Liver (tissue), 9 donors: ENCODE results near the gene PPARA. TPM values are rescaled to one million over a fixed set of nuclear protein-coding genes. Genes with fewer than 3 reads are reported as not detected.

ENCODE experiments used
- DNase-seq: peaks from one replicate; pipeline ENCODE4 v3.0.0-alpha.2; 2017; ENCODE audit warnings: low spot score
- H3K27ac ChIP-seq, 2 donors: one replicate each; pipeline ENCODE4 v1.7.0; 2013; ENCODE audit warnings: inconsistent platforms in 2 of 2, low read length in 2 of 2, control low read depth in 1 of 2, low read depth in 1 of 2, mild to moderate bottlenecking in 1 of 2
- H3K27me3 ChIP-seq, 4 donors: one replicate each; pipeline versions ENCODE4 v1.6.1 to v1.7.0; 2013; ENCODE audit warnings: low read length in 3 of 4, inconsistent platforms in 1 of 4, mild to moderate bottlenecking in 1 of 4, moderate library complexity in 1 of 4; ENCODE audit not compliant: control insufficient read depth in 4 of 4, insufficient read depth in 4 of 4
- H3K36me3 ChIP-seq, 4 donors: one replicate each; pipeline versions ENCODE4 v1.6.1 to v1.7.0; 2013; ENCODE audit warnings: low read length in 3 of 4, mild to moderate bottlenecking in 3 of 4, low read depth in 1 of 4, moderate library complexity in 1 of 4; ENCODE audit not compliant: control insufficient read depth in 4 of 4, insufficient read depth in 3 of 4
- H3K4me1 ChIP-seq, 4 donors: one replicate each; pipeline versions ENCODE4 v1.6.1 to v1.7.0; 2013; ENCODE audit warnings: low read length in 3 of 4, mild to moderate bottlenecking in 3 of 4, moderate library complexity in 1 of 4; ENCODE audit not compliant: control insufficient read depth in 4 of 4, insufficient read depth in 4 of 4
- H3K4me3 ChIP-seq, 3 donors: one replicate each; pipeline versions ENCODE4 v1.6.1 to v1.7.0; 2013; ENCODE audit warnings: low read length in 3 of 3, control low read depth in 1 of 3, low read depth in 1 of 3, mild to moderate bottlenecking in 1 of 3
- H3K9ac ChIP-seq, 2 donors: one replicate each; pipeline ENCODE4 v1.7.0; 2013; ENCODE audit warnings: low read length in 2 of 2, mild to moderate bottlenecking in 2 of 2, moderate library complexity in 2 of 2, control low read depth in 1 of 2, low read depth in 1 of 2
- H3K9me3 ChIP-seq, 4 donors: one replicate each; pipeline versions ENCODE4 v1.6.1 to v1.7.0; 2013; ENCODE audit warnings: low read length in 3 of 4; ENCODE audit not compliant: control insufficient read depth in 4 of 4
- ATF3 ChIP-seq: IDR thresholded peaks from 2 replicates; pipeline ENCODE4 v1.6.1; 2016; ENCODE audit warnings: antibody characterized with exemption
- CTCF ChIP-seq: fragments of 150-350 bp; IDR thresholded peaks from 2 replicates; pipeline ENCODE4 v1.5.1; 2017; ENCODE audit warnings: improper control_type of control experiment, low read depth, low read length; ENCODE audit not compliant: missing input control
- EGR1 ChIP-seq, 2 donors: IDR thresholded peaks; 2 replicates each; pipeline ENCODE4 v1.6.1; 2016 to 2018; ENCODE audit warnings: antibody characterized with exemption in 2 of 2, low read depth in 2 of 2
- FOXA1 ChIP-seq: IDR thresholded peaks from 2 replicates; pipeline ENCODE4 v1.6.1; 2016; ENCODE audit warnings: antibody characterized with exemption
- FOXA2 ChIP-seq: IDR thresholded peaks from 2 replicates; pipeline ENCODE4 v1.6.1; 2016; ENCODE audit warnings: antibody characterized with exemption
- GABPA ChIP-seq, 2 donors: IDR thresholded peaks in 1 of 2; conservative IDR thresholded peaks in 1 of 2; 2 replicates each; pipeline ENCODE4 v1.6.1; 2016; ENCODE audit warnings: antibody characterized with exemption in 2 of 2, mild to moderate bottlenecking in 1 of 2, moderate library complexity in 1 of 2
- HNF4A ChIP-seq, 2 donors: conservative IDR thresholded peaks; 2 replicates each; pipeline ENCODE4 v1.6.1; 2016; ENCODE audit warnings: antibody characterized with exemption in 2 of 2, mild to moderate bottlenecking in 2 of 2
- HNF4G ChIP-seq: IDR thresholded peaks from 2 replicates; pipeline ENCODE4 v1.6.1; 2016; ENCODE audit warnings: antibody characterized with exemption
- JUND ChIP-seq, 2 donors: IDR thresholded peaks; 2 replicates each; pipeline ENCODE4 v1.6.1; 2016; ENCODE audit warnings: antibody characterized with exemption in 2 of 2
- MAX ChIP-seq: IDR thresholded peaks from 2 replicates; pipeline ENCODE4 v1.6.1; 2016; ENCODE audit warnings: antibody characterized with exemption
- NR2F2 ChIP-seq: IDR thresholded peaks from 2 replicates; pipeline ENCODE4 v1.6.1; 2016; ENCODE audit warnings: antibody characterized with exemption
- REST ChIP-seq: IDR thresholded peaks from 2 replicates; pipeline ENCODE4 v1.6.1; 2016; ENCODE audit warnings: antibody characterized with exemption, mild to moderate bottlenecking
- RXRA ChIP-seq, 2 donors: IDR thresholded peaks; 2 replicates each; pipeline ENCODE4 v1.6.1; 2017 to 2018; ENCODE audit warnings: antibody characterized with exemption in 2 of 2, mild to moderate bottlenecking in 1 of 2
- SP1 ChIP-seq: IDR thresholded peaks from 2 replicates; pipeline ENCODE4 v1.6.1; 2018; ENCODE audit warnings: antibody characterized with exemption, mild to moderate bottlenecking
- TAF1 ChIP-seq: conservative IDR thresholded peaks from 2 replicates; pipeline ENCODE4 v1.6.1; 2016; ENCODE audit warnings: antibody characterized with exemption, mild to moderate bottlenecking
- YY1 ChIP-seq: IDR thresholded peaks from 2 replicates; pipeline ENCODE4 v1.6.1; 2016; ENCODE audit warnings: antibody characterized with exemption, mild to moderate bottlenecking
- ZBTB33 ChIP-seq: IDR thresholded peaks from 2 replicates; pipeline ENCODE4 v1.6.1; 2016; ENCODE audit warnings: antibody characterized with exemption
- WGBS: extraction: QIAGEN DNeasy Blood & Tissue Kit; methylation state at CpG from one replicate; pipeline ENCODE4 v1.1.7; 2013; 5-methylcytosine and 5-hydroxymethylcytosine counted together
- polyA plus RNA-seq, 2 donors: library from polyadenylated mRNA; stranded (reverse) in 1 of 2; unstranded in 1 of 2; fragments of 200-250 nt in 1 of 2; fragments of >200 nt in 1 of 2; fragmentation: Nextera tagmentation in 1 of 2; extraction: Ambion mirVana in 1 of 2; gene quantifications; one replicate each; pipeline versions ENCODE4 v1.2.1 to v1.2.3, GENCODE V29; 2013 to 2015
- total RNA-seq, 2 donors: library from RNA; depleted of rRNA; stranded (reverse); fragments of >200 nt; gene quantifications; one replicate each; pipeline ENCODE4 v1.2.3, GENCODE V29; 2014
- donor health status: healthy.
- donor health status: healthy.
- donor health status: healthy.
- donor health status: healthy.
- donor health status: healthy.

The PPARA gene
- total and polyA plus RNA-seq, 4 donors = 31.2 to 78.8 (median 41.3) TPM

GRCh38 chr22:46202897-46203600, 52.7 kb downstream of the PPARA start:
- no peaks in the 10 kb centered on the region for H3K9me3 ChIP-seq
- no peak for DNase-seq
- WGBS = 84% methylated on average over 12 of the region's 12 CpGs
- peaks cover 8 to 59% (median 32%) of the 10 kb centered on the region in 4 donors for H3K36me3 ChIP-seq
- no peaks in the 10 kb centered on the region for H3K4me1 ChIP-seq
- H3K4me3 ChIP-seq = no peak overlapping the region
- H3K9ac ChIP-seq = no peak overlapping the region
- no peak for TF ChIP-seq JUND (IDR thresholded peaks at IDR 0.05)
- TF ChIP-seq FOXA1 = no peak
- no peak for TF ChIP-seq MAX
- no peak for TF ChIP-seq NR2F2
- no peak for TF ChIP-seq GABPA (IDR thresholded peaks at IDR 0.05 in 1 of 2, conservative IDR thresholded peaks at IDR 0.05 in 1 of 2)
- TF ChIP-seq TAF1 = no peak
- no peak for TF ChIP-seq YY1
- TF ChIP-seq HNF4A (conservative IDR thresholded peaks at IDR 0.05) = no peak
- no peak for TF ChIP-seq EGR1 (IDR thresholded peaks at IDR 0.05; ENCODE audit: low read depth in 2 of 2)
- no peak for TF ChIP-seq RXRA (IDR thresholded peaks at IDR 0.05)
- no peak for TF ChIP-seq FOXA2
- no peak for TF ChIP-seq SP1
- no peak for TF ChIP-seq REST
- no peak for TF ChIP-seq HNF4G
- no peaks in the 10 kb centered on the region for H3K27me3 ChIP-seq
- no peak overlapping the region for H3K27ac ChIP-seq

GRCh38 chr22:46203601-46203980, 53.3 kb downstream of the PPARA start:
- no peaks in the 10 kb centered on the region for H3K27me3 ChIP-seq
- DNase-seq = no peak
- 89% methylated on average over 7 of the region's 7 CpGs for WGBS
- no peak for TF ChIP-seq RXRA (IDR thresholded peaks at IDR 0.05)
- no peak for TF ChIP-seq MAX
- no peak for TF ChIP-seq YY1
- TF ChIP-seq HNF4A (conservative IDR thresholded peaks at IDR 0.05) = no peak
- TF ChIP-seq HNF4G = no peak
- no peak for TF ChIP-seq FOXA1
- no peak for TF ChIP-seq REST
- TF ChIP-seq CTCF = no peak
- TF ChIP-seq GABPA (IDR thresholded peaks at IDR 0.05 in 1 of 2, conservative IDR thresholded peaks at IDR 0.05 in 1 of 2) = no peak
- no peak for TF ChIP-seq ATF3
- TF ChIP-seq FOXA2 = no peak
- no peak for TF ChIP-seq SP1
- no peak for TF ChIP-seq JUND (IDR thresholded peaks at IDR 0.05)
- no peak for TF ChIP-seq ZBTB33
- peaks cover 0 to 2% (median under 1%) of the 10 kb centered on the region in 4 donors for H3K9me3 ChIP-seq
- H3K36me3 ChIP-seq = peaks cover 8 to 60% (median 34%) of the 10 kb centered on the region in 4 donors
- H3K4me3 ChIP-seq = no peak overlapping the region
- no peak overlapping the region for H3K9ac ChIP-seq
- H3K27ac ChIP-seq = no peak overlapping the region
- no peaks in the 10 kb centered on the region for H3K4me1 ChIP-seq
